Left ventricle myocardium superior (tissue), 1 donor: ENCODE measurements around the gene BIVM. TPM values are rescaled to one million over a fixed set of nuclear protein-coding genes. Genes with fewer than 3 reads are reported as not detected.

Source experiments
- ATAC-seq: fragments of 200-7000 bp; cut with Tn5 transposase; one replicate; pipeline ENCODE4 v1.9.1; 2020; ENCODE audit warnings: mild to moderate bottlenecking, moderate library complexity
- DNase-seq: peaks from one replicate; pipeline ENCODE4 v3.0.0-alpha.2; 2020
- intact Hi-C: fragments of 100-400 bp; cut with micrococcal nuclease; formaldehyde crosslinking; loops from one replicate; pipeline ENCODE4 v1.11.0; 2022
- long read RNA-seq: library from polyadenylated mRNA; unstranded; transcript quantifications from one replicate; pipeline ENCODE4 v2.0.0, GENCODE V29; 2021
- total RNA-seq: library from RNA; stranded (reverse); fragmentation: NEBNext Ultra II Directional; extraction: Animal tissue kit (Norgen Biotek cat#: 25700); gene quantifications from one replicate; pipeline ENCODE4 v1.2.1, GENCODE V29; 2021
- donor health status: DM: no; HTN: yes; CAD: no; lungs with severe emphysema.

BIVM gene
- 39.1 TPM for total RNA-seq
- long read RNA-seq, transcript BIVM-201 (11 exons, 3,859 nt), result major isoform, 9 of 81 reads
- long read RNA-seq, partial matches to known transcripts, result 2 of 81 reads
- long read RNA-seq, other reads (novel, unspliced or antisense), result 69 of 81 reads

GRCh38 chr13:102798581-102799425 lies at the start of gene BIVM, which contains the start of gene POGLUT2:
TSS of gene BIVM (plus strand) at chr13:102799119. CDS start at chr13:102807268, 8,149 bp downstream.
TSS of gene POGLUT2 (minus strand) at chr13:102798976. CDS start at chr13:102798670, 306 bp downstream.
- intact Hi-C loops, result no loop called here

GRCh38 chr13:102751886-102752285 lies 47.0 kb upstream of the BIVM start:
- intact Hi-C loops, result no loop called here
- ATAC-seq (no peak), DNase-seq (no peak)

More at GRCh38 chr13:102798581-102799425, at the start of gene BIVM, which contains the start of gene POGLUT2:
- peak; percentile 93 for ATAC-seq
- peak; percentile 93 for DNase-seq

GRCh38 chr13:102757006-102757405 lies 41.9 kb upstream of the BIVM start:
- ATAC-seq (no peak), DNase-seq (no peak)
- intact Hi-C loops, result no loop called here

GRCh38 chr13:102758842-102759241 lies 40.1 kb upstream of the BIVM start:
- intact Hi-C loops, result no loop called here
- ATAC-seq (peak; percentile 76), DNase-seq (no peak)

GRCh38 chr13:102761071-102761470 lies 37.8 kb upstream of the BIVM start:
- no peak for ATAC-seq
- no peak for DNase-seq
- intact Hi-C loops, result no loop called here

GRCh38 chr13:102763741-102764140 lies 35.2 kb upstream of the BIVM start:
- ATAC-seq, result no peak

DNA sequence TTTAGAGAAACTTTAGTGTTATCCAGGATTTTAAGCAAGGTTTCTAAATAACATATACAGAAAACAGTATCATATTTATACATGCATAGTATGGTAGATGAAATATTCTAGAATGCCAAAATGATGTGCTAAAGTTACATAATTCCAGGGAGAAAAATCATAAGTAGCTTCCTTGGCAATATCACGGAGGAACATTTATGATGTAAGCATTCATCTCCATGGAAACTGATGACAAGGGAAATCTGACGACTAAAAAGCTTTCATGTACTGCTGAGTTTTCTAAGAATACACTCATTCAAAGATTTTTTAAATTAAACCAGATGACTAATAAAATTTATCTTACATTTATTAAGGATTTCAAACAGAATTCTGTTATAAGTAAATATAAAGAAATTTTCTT lies 30.0 kb upstream of the BIVM start:
- no peak for ATAC-seq
- no peak for DNase-seq
- intact Hi-C loops, result no loop called here

More at GRCh38 chr13:102763741-102764140, 35.2 kb upstream of the BIVM start:
- DNase-seq, result no peak
- intact Hi-C loops, result no loop called here

- DNase-seq (no peak), ATAC-seq (no peak)
- intact Hi-C loops, result no loop called here
Measured at GRCh38 chr13:102769679-102770078, 29.2 kb upstream of the BIVM start.

GRCh38 chr13:102770435-102770834 lies 28.5 kb upstream of the BIVM start:
- ATAC-seq (no peak), DNase-seq (no peak)
- intact Hi-C loops, result no loop called here

DNA sequence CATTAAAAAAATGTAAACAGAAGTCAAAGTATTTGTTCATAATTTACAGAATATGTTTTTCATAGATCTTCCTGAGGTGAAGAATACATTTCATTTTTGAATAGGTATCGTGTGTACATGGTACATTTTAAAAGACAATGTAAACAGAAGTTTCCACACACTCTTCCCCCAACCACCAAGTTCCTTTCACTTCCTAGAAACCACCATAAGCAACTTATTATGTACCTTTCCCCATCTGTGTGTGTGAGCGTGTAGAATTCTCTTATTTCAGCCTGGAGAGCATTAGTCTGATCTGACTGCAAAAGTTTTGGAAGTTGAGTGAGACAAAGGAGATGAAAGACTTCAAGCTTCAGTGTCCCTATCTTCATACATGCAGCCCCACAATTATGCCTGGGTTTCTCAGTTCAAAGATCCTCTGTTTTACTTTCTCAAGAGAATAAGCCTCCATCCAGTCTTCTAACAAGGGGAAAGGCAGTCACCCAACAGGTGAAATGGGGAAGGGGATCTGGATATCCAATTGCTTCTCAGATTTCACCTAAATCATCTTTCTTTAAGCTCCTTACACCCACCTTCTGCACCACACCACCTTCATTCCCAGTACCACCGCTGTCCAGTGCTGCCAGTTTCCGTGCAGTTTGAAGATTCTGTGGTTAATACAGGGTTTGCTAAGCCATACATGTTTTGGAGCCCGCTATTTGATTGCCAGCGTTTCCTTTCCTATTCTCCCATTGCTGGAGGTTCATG lies 27.4 kb upstream of the BIVM start:
- intact Hi-C loops, result no loop called here
- no peak for DNase-seq
- no peak for ATAC-seq

- DNase-seq (no peak), ATAC-seq (no peak)
- intact Hi-C loops, result no loop called here
Measured at GRCh38 chr13:102772042-102772425, 26.9 kb upstream of the BIVM start.

GRCh38 chr13:102773441-102774213 lies 25.3 kb upstream of the BIVM start, which contains the start of gene TEX30:
TSS of gene TEX30 (minus strand) at chr13:102773786. CDS start at chr13:102770026, 3,760 bp downstream.
- intact Hi-C loops, result no loop called here
- peak; percentile 100 for ATAC-seq
- DNase-seq, result peak; percentile 93

DNA sequence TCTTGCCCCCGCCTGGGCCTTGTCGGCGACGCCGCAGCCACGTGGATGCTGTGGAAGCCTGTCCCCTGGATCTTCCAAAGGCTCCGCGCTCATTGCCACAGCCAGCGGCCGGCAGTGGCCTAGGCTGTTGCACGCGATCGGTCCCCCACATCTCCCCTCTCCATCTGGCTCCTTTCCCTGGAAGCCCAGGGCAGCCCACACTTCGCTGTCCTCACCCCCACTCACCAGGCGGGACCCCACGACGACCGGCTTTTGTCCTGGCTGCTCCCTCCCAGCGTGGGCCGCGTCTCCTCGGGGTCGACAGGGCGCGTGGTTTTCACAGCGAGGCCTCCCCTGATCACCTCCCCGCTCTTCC lies 24.7 kb upstream of the BIVM start:
- peak; percentile 38 for DNase-seq
- intact Hi-C loops, result no loop called here
- ATAC-seq, result peak; percentile 11

GRCh38 chr13:102774591-102775520 lies 24.1 kb upstream of the BIVM start:
- DNase-seq (no peak), ATAC-seq (no peak)
- intact Hi-C loops, result no loop called here

- DNase-seq (no peak), ATAC-seq (no peak)
- intact Hi-C loops, result no loop called here
Measured at GRCh38 chr13:102776271-102776670, 22.6 kb upstream of the BIVM start.

- ATAC-seq, result no peak
- intact Hi-C loops, result no loop called here
Measured at GRCh38 chr13:102777736-102778135, 21.2 kb upstream of the BIVM start.

DNA sequence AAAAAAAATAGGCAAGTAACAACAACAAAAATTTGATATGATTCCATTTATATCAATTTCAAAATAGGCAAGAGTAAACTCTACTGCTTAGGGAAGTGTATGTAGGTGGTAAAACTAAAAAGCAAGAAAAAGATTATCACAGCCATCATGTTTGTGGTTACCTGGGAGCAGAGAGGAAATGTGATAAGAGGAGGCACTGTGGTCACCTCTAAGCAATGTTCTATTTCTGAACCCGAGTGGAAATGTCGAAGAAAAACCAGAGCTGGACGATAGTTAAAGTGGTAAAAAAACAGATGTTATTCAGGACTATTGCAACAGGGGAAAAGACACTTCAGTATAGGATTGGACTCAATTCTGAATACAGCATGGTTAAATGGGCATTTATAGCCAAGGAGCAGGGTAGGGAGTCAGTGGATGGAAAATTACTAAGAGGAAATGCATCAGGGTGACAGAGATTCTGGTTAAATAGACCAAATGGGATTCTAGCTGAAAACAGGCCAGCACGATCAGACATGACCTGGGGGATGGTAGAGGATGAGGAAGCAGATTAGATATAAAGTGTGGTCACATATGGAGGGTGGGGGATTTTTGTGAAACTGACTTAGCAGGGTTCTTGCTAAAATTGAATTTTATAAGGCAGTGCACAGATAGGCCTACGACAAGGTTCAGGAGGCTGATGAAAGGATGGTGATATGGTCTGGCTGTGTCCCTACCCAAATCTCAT lies 19.3 kb upstream of the BIVM start:
- ATAC-seq (no peak), DNase-seq (no peak)
- intact Hi-C loops, result no loop called here

More at GRCh38 chr13:102777736-102778135, 21.2 kb upstream of the BIVM start:
- no peak for DNase-seq
